Epithelial cell of esophagus (primary cell): ENCODE measurements around the gene TXNL1.

Source experiments
- DNase-seq: peaks from one replicate; pipeline ENCODE4 v3.0.0; 2010; ENCODE audit warnings: low read depth
- H3K4me3 ChIP-seq: 2 replicates; pipeline ENCODE4 v1.5.1; 2011; ENCODE audit warnings: mild to moderate bottlenecking, low read length, control low read depth
- CTCF ChIP-seq: IDR thresholded peaks from 2 replicates; pipeline ENCODE4 v1.5.1; 2011; ENCODE audit warnings: low read depth, mild to moderate bottlenecking, low read length, control low read depth, inconsistent platforms; ENCODE audit not compliant: insufficient read depth; ENCODE audit errors: missing control alignments

TXNL1 gene

DNA sequence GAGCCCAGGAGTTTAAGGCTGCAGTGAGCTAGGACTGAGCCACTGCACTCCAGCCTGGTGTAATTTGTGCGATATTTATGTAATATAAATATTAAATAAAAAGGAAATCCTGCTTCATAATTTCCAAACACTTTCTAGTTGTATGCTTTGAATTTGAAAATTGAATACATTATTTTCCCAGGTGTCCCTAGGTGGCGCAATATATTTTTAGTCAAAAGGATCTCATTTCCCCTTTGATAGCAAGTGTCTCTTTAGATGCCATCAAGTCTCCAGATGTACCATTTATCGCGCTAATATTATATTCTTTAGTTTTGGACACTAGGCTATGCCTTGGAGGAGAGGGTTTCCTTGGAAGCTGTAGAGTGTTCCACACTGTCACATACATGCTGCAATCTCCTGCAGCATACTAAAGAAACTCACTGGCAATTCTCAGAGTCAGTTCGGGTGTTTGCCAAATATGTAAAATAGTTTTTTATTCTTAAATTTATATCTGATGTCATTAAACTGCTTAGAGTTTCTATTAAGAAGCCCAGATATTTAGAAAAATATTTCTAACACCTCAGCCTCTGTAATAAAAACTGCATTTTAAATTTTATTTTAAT is 7.1 kb upstream of the TXNL1 start:
- DNase-seq, result peak; percentile 37
- peak; percentile 52 for TF ChIP-seq CTCF
- H3K4me3 ChIP-seq, result no peak overlapping the region

DNA sequence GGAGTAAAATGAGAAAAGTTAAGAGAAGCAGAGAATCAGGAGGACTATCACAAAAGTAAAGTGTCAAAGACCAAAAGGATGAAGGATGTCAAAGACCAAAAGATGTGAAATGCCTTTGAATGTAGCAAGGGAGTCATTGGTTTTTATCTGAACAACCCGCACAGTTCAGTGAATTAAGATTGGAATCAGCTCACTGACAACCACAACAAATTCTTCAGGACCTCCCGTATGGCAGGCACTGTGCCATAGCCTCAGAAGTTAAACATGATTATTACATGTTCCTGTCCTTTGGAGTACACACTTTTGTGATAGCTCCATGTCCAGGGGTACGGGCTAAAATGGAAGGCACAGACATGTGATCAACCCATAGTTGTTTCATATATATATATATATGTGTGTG is 5.0 kb upstream of the TXNL1 start:
- no peak for DNase-seq
- H3K4me3 ChIP-seq, result no peak overlapping the region
- TF ChIP-seq CTCF, result no peak

- DNase-seq, result peak; percentile 62
- H3K4me3 ChIP-seq, result no peak overlapping the region
- TF ChIP-seq CTCF, result no peak
Measured at GRCh38 chr18:56641714-56642337, 3.4 kb upstream of the TXNL1 start.

- no peak overlapping the region for H3K4me3 ChIP-seq
- no peak for DNase-seq
- no peak for TF ChIP-seq CTCF
Measured at GRCh38 chr18:56639571-56639970, 1.2 kb upstream of the TXNL1 start.

GRCh38 chr18:56639104-56639381 is 651 bp upstream of the TXNL1 start:
- peak; percentile 8 for DNase-seq
- peak overlapping the region; percentile 67 for H3K4me3 ChIP-seq
- no peak for TF ChIP-seq CTCF

- peak overlapping the region; percentile 89 for H3K4me3 ChIP-seq
- no peak for TF ChIP-seq CTCF
- peak; percentile 51 for DNase-seq
Measured at GRCh38 chr18:56637711-56638231, 621 bp downstream of the TXNL1 start.

DNA sequence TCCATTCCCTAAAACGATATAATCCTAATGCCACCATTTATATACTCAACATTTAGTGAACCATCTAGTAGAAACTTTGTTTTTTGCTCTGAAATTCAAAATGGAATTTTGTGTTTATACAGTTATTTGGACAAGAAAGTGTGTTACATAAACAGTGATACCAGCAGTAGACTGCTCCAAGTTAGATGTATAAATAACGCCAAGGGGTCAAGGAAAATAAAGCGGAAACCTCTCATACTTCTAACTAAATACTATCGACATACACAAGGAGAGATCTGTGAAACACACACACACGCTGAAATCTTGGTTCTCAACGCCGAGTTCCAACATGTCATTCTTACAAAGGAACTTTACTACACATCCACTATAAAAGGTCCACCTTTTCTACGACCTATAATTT is 1.2 kb downstream of the TXNL1 start:
- peak; percentile 16 for DNase-seq
- no peak for TF ChIP-seq CTCF
- peak overlapping the region; percentile 89 for H3K4me3 ChIP-seq
